ENCODE measurements around the gene TRIP12.

TRIP12 gene

GRCh38 chr2:229922449-229923386 is 909 bp upstream of the TRIP12 start, which contains the start of gene FBXO36:
Gene FBXO36, plus strand, starts transcription at chr2:229922503. Its CDS starts 11 bp downstream, at chr2:229922514.
- Mint-ChIP-seq H3K36me3 (ENCODE audit: low read depth) (peaks cover 12% of the 10 kb centered on the region), H3K4me3 (peak within 1 kb of the TSS; percentile 99 to 100 (median 99)), H3K9me3 (no peaks in the 10 kb centered on the region), H3K27ac (peak within 1 kb of the TSS; percentile 100), H3K4me1 (peaks cover 26% of the 10 kb centered on the region), H3K27me3 (ENCODE audit: low read depth) (no peaks in the 10 kb centered on the region)
- TF ChIP-seq CTCF (IDR thresholded peaks at IDR 0.05; ENCODE audit: unreplicated experiment in 3 of 3): no peak

GRCh38 chr2:229921101-229921891 is 513 bp downstream of the TRIP12 start:
- Mint-ChIP-seq H3K36me3 (ENCODE audit: low read depth) (peaks cover 16% of the 10 kb centered on the region), H3K4me3 (peak overlapping the region; percentile 99 to 100 (median 99)), H3K9me3 (no peaks in the 10 kb centered on the region), H3K4me1 (peaks cover 29% of the 10 kb centered on the region), H3K27ac (peak overlapping the region; percentile 100), H3K27me3 (ENCODE audit: low read depth) (no peaks in the 10 kb centered on the region)
- TF ChIP-seq CTCF (IDR thresholded peaks at IDR 0.05; ENCODE audit: unreplicated experiment in 3 of 3): no peak

GRCh38 chr2:229920011-229920641 is 1.7 kb downstream of the TRIP12 start:
- Mint-ChIP-seq H3K27me3 (ENCODE audit: low read depth) (no peaks in the 10 kb centered on the region), H3K4me1 (peaks cover 25% of the 10 kb centered on the region), H3K9me3 (no peaks in the 10 kb centered on the region), H3K27ac (peak overlapping the region; percentile 100), H3K36me3 (ENCODE audit: low read depth) (peaks cover 16% of the 10 kb centered on the region), H3K4me3 (peak overlapping the region; percentile 99)
- TF ChIP-seq CTCF (IDR thresholded peaks at IDR 0.05; ENCODE audit: unreplicated experiment in 3 of 3): no peak

GRCh38 chr2:229917793-229918192 is 4.0 kb downstream of the TRIP12 start:
- TF ChIP-seq CTCF (IDR thresholded peaks at IDR 0.05; ENCODE audit: unreplicated experiment in 3 of 3): no peak
- H3K4me1 Mint-ChIP-seq: peaks cover 30% of the 10 kb centered on the region
- H3K27me3 Mint-ChIP-seq (ENCODE audit: low read depth): no peaks in the 10 kb centered on the region
- H3K27ac Mint-ChIP-seq: peak overlapping the region in 2 of 3 experiments; percentile 41 to 48
- H3K36me3 Mint-ChIP-seq (ENCODE audit: low read depth): peaks cover 16% of the 10 kb centered on the region
- H3K9me3 Mint-ChIP-seq: no peaks in the 10 kb centered on the region
- H3K4me3 Mint-ChIP-seq: peak overlapping the region in 2 of 3 experiments; percentile 20 to 30

GRCh38 chr2:229914171-229914570 is 7.6 kb downstream of the TRIP12 start:
- H3K27ac Mint-ChIP-seq: peak overlapping the region; percentile 31 to 84 (median 68)
- peak overlapping the region in 1 of 3 experiments; percentile 3 for H3K4me3 Mint-ChIP-seq
- no peaks in the 10 kb centered on the region for H3K9me3 Mint-ChIP-seq
- H3K4me1 Mint-ChIP-seq: peaks cover 43% of the 10 kb centered on the region
- peaks cover 12% of the 10 kb centered on the region for H3K36me3 Mint-ChIP-seq (ENCODE audit: low read depth)
- no peak for TF ChIP-seq CTCF (IDR thresholded peaks at IDR 0.05; ENCODE audit: unreplicated experiment in 3 of 3)
- H3K27me3 Mint-ChIP-seq (ENCODE audit: low read depth): no peaks in the 10 kb centered on the region
